AG09319 (cell line): ENCODE results near the gene ENC1.

ENCODE experiments used
- DNase-seq: peaks from one replicate; pipeline ENCODE4 v3.0.0-alpha.2; 2010; ENCODE audit warnings: low read depth; ENCODE audit errors: extremely low read depth
- TF ChIP-seq, protein P1 (sequence below): IDR thresholded peaks from 2 replicates; pipeline ENCODE4 v1.5.1; 2011; ENCODE audit warnings: low read depth, mild to moderate bottlenecking, inconsistent platforms, low read length, moderate library complexity

ENC1 gene

DNA sequence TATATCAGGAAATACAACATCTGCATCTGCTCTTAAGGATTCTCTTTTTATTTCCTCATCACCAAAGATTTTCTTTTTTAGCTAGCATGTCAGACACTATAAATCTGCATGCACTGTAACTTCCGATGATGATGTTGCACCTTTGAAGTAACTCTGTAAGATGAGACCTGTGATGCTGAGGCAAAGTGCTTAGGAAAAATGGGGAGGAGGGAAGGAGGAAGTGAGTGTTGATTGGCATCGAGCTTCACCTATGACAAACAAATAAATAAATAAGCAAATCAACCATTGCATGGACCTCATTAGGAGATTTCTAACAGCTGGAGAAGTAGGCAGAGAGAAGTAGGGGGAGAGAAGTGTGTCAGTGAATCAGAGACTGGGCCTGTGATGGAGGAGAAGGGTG lies 52.6 kb downstream of the ENC1 start:
- TF ChIP-seq, protein P1, sequence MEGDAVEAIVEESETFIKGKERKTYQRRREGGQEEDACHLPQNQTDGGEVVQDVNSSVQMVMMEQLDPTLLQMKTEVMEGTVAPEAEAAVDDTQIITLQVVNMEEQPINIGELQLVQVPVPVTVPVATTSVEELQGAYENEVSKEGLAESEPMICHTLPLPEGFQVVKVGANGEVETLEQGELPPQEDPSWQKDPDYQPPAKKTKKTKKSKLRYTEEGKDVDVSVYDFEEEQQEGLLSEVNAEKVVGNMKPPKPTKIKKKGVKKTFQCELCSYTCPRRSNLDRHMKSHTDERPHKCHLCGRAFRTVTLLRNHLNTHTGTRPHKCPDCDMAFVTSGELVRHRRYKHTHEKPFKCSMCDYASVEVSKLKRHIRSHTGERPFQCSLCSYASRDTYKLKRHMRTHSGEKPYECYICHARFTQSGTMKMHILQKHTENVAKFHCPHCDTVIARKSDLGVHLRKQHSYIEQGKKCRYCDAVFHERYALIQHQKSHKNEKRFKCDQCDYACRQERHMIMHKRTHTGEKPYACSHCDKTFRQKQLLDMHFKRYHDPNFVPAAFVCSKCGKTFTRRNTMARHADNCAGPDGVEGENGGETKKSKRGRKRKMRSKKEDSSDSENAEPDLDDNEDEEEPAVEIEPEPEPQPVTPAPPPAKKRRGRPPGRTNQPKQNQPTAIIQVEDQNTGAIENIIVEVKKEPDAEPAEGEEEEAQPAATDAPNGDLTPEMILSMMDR = no peak

DNA sequence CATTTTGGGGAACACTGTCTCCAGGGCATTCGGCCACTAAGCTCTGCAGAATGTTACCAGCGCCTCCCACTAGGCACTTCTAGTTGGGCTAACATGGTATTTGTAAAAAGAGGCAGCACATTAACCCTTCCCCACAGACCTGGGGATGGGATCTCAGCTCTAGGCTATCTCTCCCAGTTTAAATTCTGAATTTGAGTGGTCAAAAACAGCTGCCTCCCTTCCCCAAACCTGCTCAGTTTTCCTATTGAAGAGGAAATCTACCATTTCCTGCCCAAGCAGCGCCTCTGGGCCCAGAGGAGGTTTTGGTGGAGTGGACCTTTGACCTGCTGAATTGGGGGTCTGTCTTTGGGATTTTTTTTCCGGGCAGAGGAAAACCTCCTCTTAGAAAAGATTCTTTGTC lies 53.2 kb downstream of the ENC1 start:
- TF ChIP-seq, protein P1 = no peak
- DNase-seq = no peak

More for the DNA sequence above, 52.6 kb downstream of the ENC1 start:
- DNase-seq = no peak

DNA sequence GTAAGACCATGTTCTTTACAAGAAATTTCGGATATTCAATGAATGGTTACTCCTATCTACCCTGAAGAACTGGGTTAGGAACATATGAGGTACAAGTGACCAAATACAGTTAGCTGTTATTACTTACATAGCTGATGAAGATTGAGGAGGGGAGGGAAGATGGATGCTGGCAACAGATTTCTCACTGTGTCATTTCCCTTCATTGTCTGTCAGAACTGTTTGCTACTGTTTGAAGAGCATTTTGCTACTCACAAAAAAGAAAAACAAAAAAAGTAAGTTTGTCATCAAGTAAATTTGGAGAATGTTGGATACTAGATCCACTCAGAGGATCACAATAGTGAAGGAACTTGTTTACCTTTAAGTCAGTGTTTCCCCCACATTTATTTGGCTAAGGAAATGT lies 53.7 kb downstream of the ENC1 start:
- TF ChIP-seq, protein P1 = no peak
- DNase-seq = no peak

DNA sequence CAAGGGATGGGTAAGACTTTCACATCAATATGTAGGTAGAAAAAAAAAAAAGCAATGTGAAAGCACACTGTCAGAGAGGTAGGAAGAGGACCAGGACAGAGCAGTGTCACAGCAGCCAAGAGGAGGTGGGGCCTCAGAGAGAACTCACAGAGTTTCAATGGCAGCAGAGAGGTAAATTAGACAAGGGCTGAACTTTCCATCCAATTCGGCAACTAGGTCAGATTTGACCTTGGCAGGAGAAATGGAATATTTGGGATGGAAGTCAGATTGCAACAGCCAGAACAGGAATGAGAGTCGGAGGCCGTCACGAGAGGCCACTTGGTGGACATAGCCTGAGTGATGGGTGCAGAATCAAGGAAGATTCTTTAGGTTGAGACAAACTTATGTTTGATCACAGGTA lies 57.7 kb downstream of the ENC1 start:
- no peak for DNase-seq
- TF ChIP-seq, protein P1 = no peak

DNA sequence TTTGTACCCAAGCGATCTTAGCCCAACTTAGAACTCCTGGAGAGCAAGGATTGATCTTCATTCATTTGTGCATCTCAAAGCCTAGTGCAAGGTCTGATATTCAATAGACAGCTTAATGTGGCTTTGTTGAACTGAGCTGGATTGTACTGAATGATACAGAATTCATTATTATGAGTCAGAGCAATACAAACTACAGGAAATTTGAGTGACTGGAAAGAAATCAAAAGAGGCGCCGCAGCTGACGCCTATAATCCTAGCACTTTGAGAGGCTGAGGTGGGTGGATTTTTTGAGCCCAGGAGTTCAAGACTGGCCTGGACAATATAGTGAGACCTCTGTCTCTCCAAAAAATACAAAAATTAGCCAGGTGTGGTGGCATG lies 58.6 kb downstream of the ENC1 start:
- TF ChIP-seq, protein P1 = no peak
- DNase-seq = no peak

DNA sequence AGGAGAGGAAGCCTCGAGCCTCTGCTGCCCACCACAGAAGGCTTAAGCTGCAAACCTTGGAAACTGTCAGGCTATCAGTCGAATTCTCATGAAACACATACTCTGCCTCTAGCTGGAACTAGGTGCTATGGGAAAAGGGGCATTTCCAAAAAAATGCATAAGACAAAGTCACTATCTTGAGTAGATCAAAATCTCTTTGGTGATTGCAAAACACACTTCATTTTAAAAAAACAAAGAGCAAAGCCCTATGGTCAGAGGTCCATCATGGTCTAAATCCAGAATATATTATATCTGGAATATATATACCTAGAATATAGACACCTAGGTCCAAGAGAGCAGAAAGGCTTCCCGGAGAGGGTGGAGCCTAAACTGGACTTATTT lies 59.8 kb downstream of the ENC1 start:
- no peak for DNase-seq
- TF ChIP-seq, protein P1 = no peak

DNA sequence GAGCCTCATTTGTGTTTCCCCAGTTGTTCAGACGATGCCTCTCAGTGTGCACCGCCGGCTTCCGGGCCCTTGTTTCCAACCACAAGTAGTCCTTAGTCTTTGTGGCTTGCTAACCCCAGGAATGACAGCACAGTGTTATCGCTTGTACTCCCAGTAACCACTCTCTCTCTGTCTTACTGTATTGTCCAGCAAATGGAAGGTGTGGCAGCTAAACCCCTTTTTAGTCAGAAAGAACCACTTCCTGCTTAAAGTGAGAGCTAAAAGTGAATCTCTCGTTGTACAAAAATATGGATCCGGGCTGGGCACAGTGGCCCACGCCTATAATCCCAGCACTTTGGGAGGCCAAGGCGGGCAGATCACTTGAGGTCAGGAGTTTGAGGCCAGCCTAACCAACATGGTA lies 61.3 kb downstream of the ENC1 start:
- no peak for DNase-seq
- TF ChIP-seq, protein P1 = no peak
